ENCODE measurements around the gene CBX2. TPM values are rescaled to one million over a fixed set of nuclear protein-coding genes. Genes with fewer than 3 reads are reported as not detected.

Gene CBX2
- total RNA-seq, 1 experiment from 2014 or later: 79.4 TPM

DNA sequence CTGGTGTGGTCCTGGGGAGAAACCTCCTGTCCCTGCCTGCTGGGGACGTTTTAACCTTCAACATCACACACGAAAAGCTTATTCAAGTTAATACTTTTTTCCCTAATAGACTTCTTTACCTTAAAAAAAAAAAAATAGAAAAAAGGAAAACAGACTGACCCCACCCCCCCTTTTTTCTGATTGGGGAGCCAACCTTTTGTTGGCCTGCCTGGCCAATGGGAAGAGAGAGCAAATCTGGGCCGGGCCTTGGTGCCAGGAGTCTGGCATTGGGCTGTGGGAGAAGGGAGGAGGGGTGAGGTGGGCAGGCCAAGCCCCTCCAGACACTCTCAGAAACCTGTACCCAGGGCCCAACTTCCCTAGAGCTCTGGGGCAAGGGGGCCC, 16.0 kb downstream of the CBX2 start:
- no peaks in the 10 kb centered on the region for H3K4me1 ChIP-seq (ENCODE audit: insufficient read depth, low read length)
- peak overlapping the region in 1 of 2 experiments; percentile 73; a peak in 3 of 5 replicates for H3K4me3 Mint-ChIP-seq

More for the DNA sequence above, 16.0 kb downstream of the CBX2 start:
- H3K79me1 ChIP-seq (ENCODE audit: insufficient read depth, low read depth, low read length, poor library complexity, severe bottlenecking): no peaks in the 10 kb centered on the region
- H3K79me2 ChIP-seq (ENCODE audit: insufficient read depth, low read length): no peaks in the 10 kb centered on the region
- H3K27ac ChIP-seq (ENCODE audit: insufficient read length, low read depth, low read length): no peak overlapping the region
- H3K14ac ChIP-seq (ENCODE audit: insufficient read depth, low read length): no peak overlapping the region
- H3K23me2 ChIP-seq (ENCODE audit: insufficient read length, low read depth, low read length, poor library complexity, severe bottlenecking): peaks cover 17% of the 10 kb centered on the region
- H2BK120ac ChIP-seq (ENCODE audit: low read depth, low read length, poor library complexity, severe bottlenecking): no peak overlapping the region
- Mint-ChIP-seq H3K27ac (no peak overlapping the region), H3K27me3 (ENCODE audit: low read depth) (peaks cover 89% of the 10 kb centered on the region), H3K36me3 (ENCODE audit: insufficient read depth in 1 of 3, low read depth in 3 of 3) (no peaks in the 10 kb centered on the region; a peak in 2 of 7 replicates), H3K9me3 (peaks cover 2 to 3% of the 10 kb centered on the region in 2 experiments; a peak in 2 of 5 replicates), H3K4me1 (peaks cover 21 to 44% of the 10 kb centered on the region in 2 experiments)
- H2BK20ac ChIP-seq (ENCODE audit: low read depth, low read length, poor library complexity, severe bottlenecking): no peak overlapping the region
- H3K27me3 ChIP-seq (ENCODE audit: insufficient read depth, low read length): peaks cover 75% of the 10 kb centered on the region
- H3K56ac ChIP-seq (ENCODE audit: insufficient read length, low read depth, low read length): no peak overlapping the region
- no peaks in the 10 kb centered on the region for H3K9me3 ChIP-seq (ENCODE audit: control insufficient read depth, low read depth, low read length)
- peak; percentile 92 for DNase-seq
- no peak overlapping the region for H4K8ac ChIP-seq (replicated peaks; ENCODE audit: insufficient read length, low read depth, low read length)
- H4K5ac ChIP-seq (ENCODE audit: insufficient read length, low read depth, low read length): no peak overlapping the region
- H2BK5ac ChIP-seq (ENCODE audit: insufficient read length, low read length): no peak overlapping the region
- no peak overlapping the region for H2AK5ac ChIP-seq (ENCODE audit: insufficient read length, low read length)
- no peak overlapping the region for H2BK12ac ChIP-seq (ENCODE audit: insufficient read length, low read depth, low read length)
- H3K18ac ChIP-seq (ENCODE audit: insufficient read length, low read depth, low read length): no peak overlapping the region
- no peak overlapping the region for H3K9ac ChIP-seq (ENCODE audit: extremely low read depth, insufficient read length, low read length)
- no peak overlapping the region for H3K4ac ChIP-seq (ENCODE audit: low read depth, low read length)
- no peak overlapping the region for H2AFZ ChIP-seq (ENCODE audit: low read length)
- no CpG with 5 or more reads among the region's 3 CpGs for WGBS (ENCODE audit: extremely low coverage, insufficient read length, low lambda C conversion rate)
- H3K4me2 ChIP-seq (ENCODE audit: insufficient read depth, insufficient read length, low read length): peak overlapping the region; percentile 36
- H4K20me1 ChIP-seq (ENCODE audit: control insufficient read depth, insufficient read depth, insufficient read length): no peaks in the 10 kb centered on the region
- H2BK15ac ChIP-seq (ENCODE audit: low read depth, low read length): no peak overlapping the region
- no peak overlapping the region for H4K91ac ChIP-seq (ENCODE audit: insufficient read length, low read depth, low read length)
- H3K23ac ChIP-seq (ENCODE audit: insufficient read length, low read depth, low read length): no peak overlapping the region
- TF ChIP-seq CTCF (conservative IDR thresholded peaks at IDR 0.05): no peak
- no peak overlapping the region for H3T11ph ChIP-seq (ENCODE audit: low read length)
